ENCODE data around the gene IFNL2. TPM values are rescaled to one million over a fixed set of nuclear protein-coding genes. Genes with fewer than 3 reads are reported as not detected.

Gene IFNL2
- total and polyA plus RNA-seq, 9 of the 15 experiments (the other 6 are each of a cell fraction or from before 2014, with no cell fraction given), result not detected

GRCh38 chr19:39308531-39309304 lies 40.5 kb downstream of the IFNL2 start (continued):
- TF ChIP-seq CGGBP1 (CRISPR knock-in tag; IDR thresholded peaks at IDR 0.05) (no peak), ZNF740 (CRISPR knock-in tag; IDR thresholded peaks at IDR 0.05) (no peak), ZNF740 (tag; IDR thresholded peaks at IDR 0.05) (no peak), RB1 (IDR thresholded peaks at IDR 0.05; ENCODE audit: low read depth) (no peak), TCF3 (CRISPR knock-in tag; IDR thresholded peaks at IDR 0.05) (peak; percentile 93), RAD51 (IDR thresholded peaks at IDR 0.05; ENCODE audit: borderline replicate concordance, low read depth) (no peak), ZNF668 (CRISPR knock-in tag; IDR thresholded peaks at IDR 0.05) (no peak), MYBL2 (IDR thresholded peaks at IDR 0.05; ENCODE audit: low read depth) (no peak), MYBL2 (CRISPR knock-in tag; IDR thresholded peaks at IDR 0.05; ENCODE audit: borderline replicate concordance) (no peak), TSHZ1 (CRISPR knock-in tag; IDR thresholded peaks at IDR 0.05) (no peak), HLTF (IDR thresholded peaks at IDR 0.05) (no peak), PTRF (tag; IDR thresholded peaks at IDR 0.05) (no peak), CBX3 (IDR thresholded peaks at IDR 0.05; ENCODE audit: borderline replicate concordance in 1 of 2, low read length in 2 of 2) (no peak), RCOR1 (IDR thresholded peaks at IDR 0.05; ENCODE audit: borderline replicate concordance in 1 of 2, low read depth in 2 of 2, low read length in 2 of 2) (0 out of 4 replicates have a peak, but pooled peaks of 1 of the 2 experiments have one; percentile 26), GABPB1 (CRISPR knock-in tag; IDR thresholded peaks at IDR 0.05) (no peak; the same call in 1 of the 2 replicates), ZNF23 (CRISPR knock-in tag; IDR thresholded peaks at IDR 0.05) (no peak), KAT8 (IDR thresholded peaks at IDR 0.05; ENCODE audit: low read depth) (no peak), MEF2D (tag; conservative IDR thresholded peaks at IDR 0.05; ENCODE audit: low read depth) (no peak), NR2C1 (IDR thresholded peaks at IDR 0.05) (0 out of 2 replicates have a peak, but pooled peaks have one; percentile 30), NR2C1 (tag; IDR thresholded peaks at IDR 0.05) (no peak), NR2F6 (CRISPR knock-in tag; IDR thresholded peaks at IDR 0.05) (no peak), PML (IDR thresholded peaks at IDR 0.05; ENCODE audit: low read length) (peak; percentile 35; the same call in 1 of the 2 replicates)
- TF ChIP-seq, protein P1, sequence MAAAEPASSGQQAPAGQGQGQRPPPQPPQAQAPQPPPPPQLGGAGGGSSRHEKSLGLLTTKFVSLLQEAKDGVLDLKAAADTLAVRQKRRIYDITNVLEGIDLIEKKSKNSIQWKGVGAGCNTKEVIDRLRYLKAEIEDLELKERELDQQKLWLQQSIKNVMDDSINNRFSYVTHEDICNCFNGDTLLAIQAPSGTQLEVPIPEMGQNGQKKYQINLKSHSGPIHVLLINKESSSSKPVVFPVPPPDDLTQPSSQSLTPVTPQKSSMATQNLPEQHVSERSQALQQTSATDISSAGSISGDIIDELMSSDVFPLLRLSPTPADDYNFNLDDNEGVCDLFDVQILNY (CRISPR knock-in tag; IDR thresholded peaks at IDR 0.05), result no peak

Data from K562 (cell line).